HG03064 (cell line): ENCODE measurements around the gene BUB1B.
"Not testable (repeated sequence)": the region's sequence is repeated elsewhere in the genome, so short reads cannot be mapped to it uniquely, and the experiment has no call there.

Experiments
- ATAC-seq: cut with Tn5 transposase; IDR thresholded peaks from one replicate; pipeline ENCODE4 v1.9.1; 2021; ENCODE audit warnings: low read depth; ENCODE audit not compliant: unreplicated experiment

Gene BUB1B

DNA sequence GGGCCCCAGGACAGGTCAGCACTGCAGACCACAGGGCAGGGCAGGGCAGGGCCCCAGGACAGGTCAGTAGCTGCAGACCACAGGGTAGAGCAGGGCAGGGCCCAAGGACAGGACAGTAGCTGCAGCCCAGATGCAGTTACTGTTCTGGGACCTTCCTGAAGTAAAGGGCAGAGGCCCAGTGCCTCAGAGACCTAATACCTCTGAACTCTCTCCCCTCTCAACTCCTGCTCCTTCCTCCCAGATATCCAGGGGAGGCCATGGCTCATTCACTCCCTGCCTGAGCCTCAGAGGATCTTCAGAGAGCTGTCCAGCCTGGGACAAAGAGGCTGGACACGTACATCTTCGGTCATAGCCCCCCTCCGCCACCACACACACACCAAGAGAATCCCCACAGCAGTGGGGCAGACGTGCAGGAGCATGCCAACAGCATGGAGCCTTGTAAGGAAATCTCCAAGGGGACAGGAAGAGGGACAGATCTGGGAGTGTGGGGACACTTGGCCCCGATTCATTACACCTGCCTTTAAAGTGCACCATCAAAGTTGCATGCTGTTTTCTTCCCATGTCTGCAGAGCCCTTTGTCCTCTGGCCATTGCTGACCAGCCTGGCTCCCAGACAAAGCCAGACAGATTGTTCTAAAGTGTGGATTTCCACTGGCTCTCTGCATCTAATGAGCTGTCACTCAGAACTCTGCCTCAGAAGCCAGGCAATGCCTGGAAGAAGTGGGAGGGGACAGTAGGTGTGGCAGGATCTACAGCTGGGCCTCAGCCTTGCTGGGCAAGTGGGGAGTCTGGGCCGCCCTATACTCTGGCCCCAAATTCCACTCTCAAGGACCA lies 24.2 kb upstream of the BUB1B start:
- no peak for ATAC-seq

DNA sequence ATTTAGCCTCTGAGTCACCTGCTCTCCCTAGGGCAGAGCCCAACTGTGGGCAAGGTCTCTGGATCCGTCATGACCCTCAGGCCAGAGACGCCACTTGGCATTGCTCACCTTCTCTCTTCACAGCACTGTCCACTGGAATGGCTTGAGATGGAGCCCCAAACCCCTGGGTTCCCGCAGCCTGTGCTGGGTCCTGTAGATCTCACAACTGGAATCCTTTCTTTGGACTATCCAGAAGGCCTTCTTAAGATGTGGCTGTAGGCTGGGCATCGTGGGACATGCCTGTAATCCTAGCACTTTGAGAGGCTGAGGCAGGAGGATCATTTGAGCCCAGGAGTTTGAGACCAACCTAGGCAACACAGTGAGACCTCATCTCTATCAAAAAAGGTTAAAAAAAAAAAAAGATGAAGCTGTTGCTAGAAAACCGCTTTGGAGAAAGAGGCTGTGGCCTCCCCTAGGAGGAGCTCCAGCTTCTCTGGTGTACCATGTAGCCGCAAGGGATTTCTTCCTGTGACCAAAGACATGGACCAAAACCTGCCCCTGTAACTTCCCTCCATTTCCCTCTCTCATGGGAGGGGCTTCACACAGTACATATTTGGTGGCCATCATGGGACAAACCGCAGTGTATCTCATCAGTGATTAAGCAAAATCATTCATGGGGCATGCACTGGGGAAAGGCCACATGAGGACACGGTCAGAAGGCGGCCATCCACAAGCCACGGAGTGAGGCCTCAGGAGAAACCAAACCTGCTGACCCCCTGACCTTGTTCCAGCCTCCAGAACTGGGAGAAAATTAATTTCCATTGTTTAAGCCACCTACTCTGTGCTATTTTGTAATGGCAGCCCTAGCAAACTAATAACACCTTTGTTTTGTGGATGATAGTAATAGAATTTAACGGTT lies 23.3 kb upstream of the BUB1B start:
- ATAC-seq = no peak

DNA sequence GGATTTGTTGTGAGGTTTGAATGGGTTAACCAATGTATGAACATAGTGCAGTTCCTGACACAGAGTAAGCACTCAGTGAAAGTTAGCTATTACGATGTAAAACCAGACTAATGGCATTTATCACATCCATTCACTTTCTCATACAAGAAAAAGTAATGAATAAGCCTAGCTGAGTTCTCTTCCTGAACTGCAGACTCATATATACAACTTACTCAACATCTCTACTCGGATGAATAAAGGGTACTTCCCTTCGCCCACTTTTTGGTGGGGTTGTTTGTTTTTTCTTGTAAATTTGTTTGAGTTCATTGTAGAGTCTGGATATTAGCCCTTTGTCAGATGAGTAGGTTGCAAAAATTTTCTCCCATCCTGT lies 22.7 kb upstream of the BUB1B start:
- not testable (repeated sequence) for ATAC-seq

DNA sequence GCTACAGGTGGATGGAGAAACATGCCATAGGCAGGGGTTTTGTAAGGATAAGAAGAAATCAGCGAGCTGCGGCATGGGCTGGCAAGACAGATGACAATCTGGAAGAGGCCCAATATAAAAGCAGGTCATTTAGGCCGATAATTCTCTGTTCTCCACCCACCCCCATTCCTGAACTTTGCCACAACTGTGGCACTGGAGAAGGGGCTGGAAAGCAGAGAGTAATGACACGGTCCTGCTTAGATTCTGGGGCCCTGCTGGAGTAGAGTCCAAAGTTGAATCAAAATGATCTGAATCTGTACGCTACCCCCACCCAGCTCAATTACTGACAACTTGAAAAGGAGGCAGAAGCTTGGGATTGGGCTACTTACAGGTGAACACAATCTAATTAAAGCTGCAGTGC lies 18.4 kb upstream of the BUB1B start:
- no peak for ATAC-seq

DNA sequence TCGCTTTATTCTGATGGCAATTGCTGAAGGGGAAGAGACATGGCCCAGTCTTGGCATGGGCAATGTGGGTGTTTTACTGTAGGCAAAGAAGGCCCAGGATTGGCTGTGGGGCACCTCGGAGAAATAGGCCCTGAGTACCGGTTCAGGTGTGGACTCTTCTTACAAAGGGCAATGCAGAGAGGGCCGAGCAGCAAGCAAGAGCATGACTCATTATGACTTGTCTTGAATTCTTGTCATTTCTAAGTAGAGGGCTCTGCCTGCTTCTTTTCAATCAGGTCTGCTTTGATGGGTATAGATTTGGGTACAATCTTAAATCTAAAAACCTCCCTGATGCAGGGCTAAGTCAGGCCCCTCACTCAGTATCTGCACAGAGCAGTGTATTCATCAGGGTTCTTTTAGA lies 14.8 kb upstream of the BUB1B start:
- ATAC-seq = no peak

DNA sequence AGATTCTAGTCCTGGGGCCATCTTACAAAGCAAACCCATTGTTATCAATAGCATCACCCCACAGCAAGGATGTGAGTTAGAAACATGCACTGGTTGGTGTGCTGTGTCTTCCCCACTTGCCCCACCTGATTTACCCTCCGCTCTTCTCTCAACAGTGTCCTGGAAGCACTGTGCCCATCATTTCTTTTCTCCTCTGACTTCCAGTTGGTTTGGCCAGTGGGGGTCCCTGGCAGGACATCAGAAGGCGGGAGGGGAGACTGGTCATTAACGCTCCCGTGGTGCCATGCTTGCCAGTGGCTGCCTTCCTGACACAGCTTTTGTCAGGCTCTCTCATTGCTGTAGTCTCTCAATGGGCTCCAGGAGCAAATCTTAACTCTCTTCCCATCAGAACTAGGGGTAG lies 11.5 kb upstream of the BUB1B start:
- no peak for ATAC-seq

DNA sequence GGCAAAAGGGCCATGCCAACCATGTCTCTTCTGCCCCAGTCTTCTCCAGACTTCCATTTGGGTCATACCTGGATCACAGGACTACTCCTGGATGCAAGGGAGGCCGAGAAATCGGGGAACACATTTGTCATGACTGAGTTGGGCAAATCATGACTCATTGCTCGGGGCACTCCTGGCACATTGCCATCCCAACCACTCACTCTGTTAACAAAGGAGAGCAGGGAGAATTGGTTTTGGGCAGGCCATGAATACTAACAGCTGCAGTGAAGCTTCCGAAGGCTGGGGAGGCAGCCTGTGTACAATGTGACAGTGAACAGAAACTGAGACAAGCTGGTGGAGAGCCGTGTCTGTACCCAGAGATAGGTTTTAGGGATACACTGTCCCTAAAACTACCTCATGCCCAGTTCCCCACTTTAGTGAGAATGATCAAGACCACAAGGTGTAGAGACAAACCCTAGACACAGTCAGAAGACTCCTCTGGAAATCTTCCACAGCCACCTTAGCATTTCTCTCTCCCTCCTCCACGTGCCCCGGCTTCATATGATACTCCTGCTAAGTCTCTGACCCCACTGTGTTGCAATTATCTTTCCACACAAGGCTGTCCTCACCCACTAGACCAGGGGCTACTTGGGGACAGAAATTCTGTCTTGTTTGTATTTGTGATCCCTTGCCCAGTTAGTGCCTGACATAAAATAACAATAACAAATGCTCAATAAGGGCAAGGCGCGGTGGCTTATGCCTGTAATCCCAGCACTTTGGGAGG lies 10.5 kb upstream of the BUB1B start:
- no peak for ATAC-seq

DNA sequence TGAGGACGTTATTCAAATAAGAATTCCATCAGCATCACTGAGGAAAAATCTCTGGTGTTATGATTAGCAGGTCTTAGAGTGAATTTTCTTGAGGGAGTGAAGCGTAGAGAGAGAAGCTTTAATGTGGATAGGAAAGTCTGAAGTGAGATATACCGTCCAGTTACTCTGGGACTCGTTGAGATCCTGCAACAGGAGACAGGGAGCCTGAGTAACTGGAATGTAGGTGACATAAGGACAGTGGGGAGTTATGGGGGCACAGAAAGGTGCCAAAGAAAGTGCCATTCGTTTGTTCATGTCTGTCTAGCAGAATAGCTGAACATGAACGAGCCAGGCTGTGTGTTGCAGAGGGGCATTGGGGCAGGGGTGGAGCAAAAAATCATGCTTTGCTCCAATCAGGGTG lies 9.4 kb upstream of the BUB1B start:
- ATAC-seq = no peak

DNA sequence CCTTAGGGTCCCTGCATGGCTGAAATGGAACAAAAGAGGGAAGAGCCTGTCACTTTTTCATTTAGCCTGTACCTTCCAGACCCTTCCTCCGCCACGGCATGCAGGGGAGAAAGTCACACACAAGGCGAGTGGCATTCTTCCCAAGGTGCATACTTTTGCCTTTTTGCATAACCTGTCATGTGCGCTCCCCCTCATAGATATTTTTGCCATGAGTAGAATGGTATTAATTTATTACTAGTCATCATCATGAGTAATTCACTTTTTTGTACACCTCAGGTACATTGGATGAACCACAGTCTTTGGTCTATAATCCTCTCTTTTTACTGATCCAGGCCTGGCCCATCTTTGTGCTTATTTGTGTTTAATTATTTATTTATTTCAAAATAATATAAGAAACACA lies 8.9 kb upstream of the BUB1B start:
- no peak for ATAC-seq

DNA sequence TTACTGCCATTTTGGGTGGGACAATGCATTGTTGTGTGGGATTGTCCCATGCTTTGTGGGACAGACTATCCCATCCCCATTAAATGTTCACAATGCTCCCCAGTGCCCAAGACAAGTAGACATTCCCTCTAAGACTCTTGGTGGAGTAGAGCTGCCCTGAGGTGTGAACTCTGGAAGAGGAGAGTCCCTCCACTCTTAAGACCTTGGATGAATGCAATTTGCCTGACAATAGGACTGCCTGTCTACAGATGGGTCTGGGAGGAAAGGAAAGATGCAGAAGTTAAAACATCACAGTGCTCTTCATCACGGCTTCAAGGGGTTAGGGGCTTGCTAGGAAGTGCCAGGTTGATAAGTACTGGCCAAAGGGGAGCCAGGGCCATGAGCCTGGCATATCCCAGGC lies 6.0 kb upstream of the BUB1B start:
- not testable (repeated sequence) for ATAC-seq

DNA sequence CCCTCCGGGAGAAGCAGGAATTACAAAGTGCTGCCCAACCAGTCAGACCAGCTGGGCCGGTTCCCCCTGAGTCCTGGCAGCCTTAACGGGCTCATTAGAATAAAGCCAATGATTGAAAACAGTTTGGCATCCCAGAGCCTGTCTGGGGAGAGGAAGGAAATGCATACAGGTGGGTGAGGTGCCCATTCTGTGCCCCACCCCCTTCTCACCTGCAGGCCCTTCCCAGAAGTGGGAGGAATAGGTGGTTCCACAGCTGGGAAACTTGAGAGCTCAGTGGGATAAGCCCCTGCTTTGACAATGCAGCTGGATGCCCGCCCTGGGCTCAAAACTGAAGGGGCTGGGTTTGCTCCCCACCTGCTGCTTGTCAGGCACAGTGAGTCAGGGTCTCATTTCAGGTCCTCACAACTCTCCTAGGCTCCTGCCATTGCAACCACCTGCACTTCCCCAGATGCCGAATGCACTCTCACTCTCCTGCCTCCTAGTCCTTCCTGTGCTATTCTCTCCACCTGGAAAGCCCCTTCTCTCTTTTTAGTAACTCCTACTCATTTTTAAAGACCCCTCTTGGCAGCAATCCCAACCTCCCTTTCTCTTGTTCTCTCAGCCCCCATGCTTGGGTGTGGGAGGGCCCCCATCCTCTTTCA lies 5.5 kb upstream of the BUB1B start:
- no peak for ATAC-seq

DNA sequence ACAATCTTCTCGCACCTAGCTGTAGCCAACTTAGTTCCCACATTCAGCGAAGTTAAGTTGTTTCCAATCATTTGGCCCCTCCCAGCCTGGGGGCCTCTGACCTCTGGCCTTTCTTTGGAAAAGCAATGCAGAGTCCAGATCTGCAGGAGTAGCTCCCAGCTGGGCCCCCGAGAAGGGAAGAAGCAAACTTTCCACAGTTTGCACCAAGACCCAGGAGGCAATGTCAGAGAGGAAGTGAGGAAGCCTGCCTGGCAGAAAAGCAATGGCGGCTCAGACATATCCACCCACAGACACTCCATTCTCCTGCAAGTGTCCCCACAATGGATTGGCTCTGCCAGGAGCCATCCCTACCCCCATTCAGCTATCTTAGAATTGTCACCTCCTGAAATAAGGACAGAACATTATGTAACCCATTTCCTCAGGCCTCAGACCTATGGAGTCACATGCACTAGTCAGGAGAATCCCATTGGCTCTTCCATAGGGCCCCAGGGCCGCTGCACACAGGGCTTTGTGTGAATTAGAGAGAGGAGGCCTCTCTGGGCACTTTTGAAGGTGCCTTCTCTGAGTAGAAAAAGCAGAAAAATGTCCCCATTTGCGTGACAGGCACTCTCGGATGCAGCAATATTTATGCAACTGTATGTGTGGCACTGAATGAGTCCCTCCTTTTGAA lies 3.0 kb upstream of the BUB1B start:
- no peak for ATAC-seq

DNA sequence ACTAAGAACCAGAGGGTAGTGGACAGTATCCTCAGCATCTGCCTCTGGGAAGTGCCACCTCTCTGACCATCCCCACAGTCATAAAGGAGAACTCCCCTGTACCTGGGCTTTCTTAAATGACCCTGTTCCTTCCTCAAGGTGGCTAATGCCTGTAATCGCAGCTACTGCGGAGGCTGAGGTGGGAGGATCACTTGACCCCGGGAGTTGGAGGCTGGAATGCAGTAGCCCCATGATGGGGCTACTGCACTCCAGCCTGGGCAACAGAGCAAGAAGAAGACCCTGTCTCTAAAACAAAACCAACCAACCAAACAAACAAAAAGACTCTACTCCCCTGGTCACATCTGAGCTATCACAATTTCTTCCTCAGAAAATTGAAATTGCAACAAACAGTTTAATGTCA lies 848 bp upstream of the BUB1B start:
- no peak for ATAC-seq

DNA sequence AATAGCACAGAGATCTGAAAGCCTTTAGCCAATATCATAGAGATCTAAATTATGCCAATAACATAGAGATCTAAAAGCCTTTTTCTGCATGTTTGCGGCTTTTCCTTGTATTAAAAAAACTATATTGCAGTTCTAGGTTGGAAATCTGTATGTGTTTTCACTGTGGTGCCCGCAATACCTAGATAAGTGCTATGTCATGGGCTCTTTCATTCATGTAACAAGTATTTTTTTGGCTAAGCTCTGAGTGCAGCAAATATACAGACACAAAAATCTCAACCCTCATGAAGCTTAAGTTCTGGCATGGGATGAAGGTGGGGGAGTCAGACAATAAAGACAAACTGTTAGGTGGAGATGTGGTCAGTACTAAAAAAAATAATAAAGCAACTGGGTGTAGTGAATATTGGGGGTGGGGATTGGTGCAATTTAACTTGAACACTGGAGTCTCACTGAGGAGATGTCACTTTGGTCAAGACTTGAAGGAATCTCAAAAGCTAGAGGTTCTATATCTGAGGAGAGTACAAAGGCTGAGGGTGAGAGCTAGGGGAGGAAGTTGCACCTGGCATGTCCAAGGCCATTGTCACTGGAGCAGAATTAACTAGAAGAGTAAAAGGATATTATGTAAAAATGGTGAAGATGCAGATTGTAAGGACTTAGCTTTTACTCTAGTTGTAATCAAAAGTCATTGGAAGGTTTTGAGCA lies 973 bp downstream of the BUB1B start:
- ATAC-seq = no peak

DNA sequence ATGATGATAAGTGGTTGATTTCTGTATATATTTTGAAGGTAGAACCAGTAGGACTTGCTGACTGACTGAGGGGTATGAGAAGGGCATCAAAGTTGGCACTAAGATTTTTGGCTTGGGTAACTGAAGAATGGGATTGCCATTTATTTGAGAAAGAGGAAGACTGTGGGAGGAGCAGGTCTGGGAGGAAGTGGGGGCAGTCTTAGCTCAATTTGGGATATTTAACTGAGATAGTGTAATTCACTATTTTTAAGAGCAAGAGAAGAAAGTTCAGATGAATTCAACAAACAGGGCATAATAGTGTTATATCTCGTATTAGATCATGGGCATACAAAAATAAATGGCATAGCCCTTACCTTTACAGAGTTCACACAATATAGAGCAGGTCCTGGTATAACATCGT lies 1.7 kb downstream of the BUB1B start:
- no peak for ATAC-seq

DNA sequence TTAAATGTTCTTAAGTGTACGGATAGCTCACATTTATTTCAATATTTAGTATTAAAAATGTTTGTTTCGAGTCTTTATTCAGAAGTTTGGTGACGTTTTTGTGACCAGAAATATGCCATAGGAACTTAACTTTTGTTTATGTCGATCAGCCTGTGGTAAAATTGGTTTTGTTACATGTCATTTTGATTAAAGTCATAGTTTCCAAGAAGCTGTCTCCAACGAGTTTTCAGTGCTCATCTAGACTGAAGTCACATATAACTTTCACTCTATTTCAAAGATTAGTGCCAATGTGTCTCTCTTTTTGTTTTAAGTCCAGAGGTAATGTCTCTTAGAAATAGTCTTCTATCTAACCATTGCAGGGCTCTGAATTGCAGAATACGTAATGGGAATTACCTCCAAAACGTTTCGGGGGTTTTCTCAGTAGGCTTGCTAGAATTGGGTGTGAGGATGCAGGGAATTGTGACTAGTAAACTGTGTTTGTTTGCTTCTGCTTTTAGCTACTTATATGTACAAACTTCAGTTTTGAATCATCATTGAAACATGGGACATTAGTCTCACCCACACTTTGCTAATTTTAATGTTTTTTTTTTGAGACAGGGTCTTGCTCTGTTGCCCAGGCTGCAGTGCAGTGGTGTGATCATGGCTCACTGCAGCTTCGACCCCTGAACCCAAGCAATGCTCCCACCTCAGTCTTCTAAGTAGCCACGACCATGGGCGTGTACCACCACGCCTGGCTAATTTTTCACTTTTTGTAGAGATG lies 3.0 kb downstream of the BUB1B start:
- no peak for ATAC-seq

DNA sequence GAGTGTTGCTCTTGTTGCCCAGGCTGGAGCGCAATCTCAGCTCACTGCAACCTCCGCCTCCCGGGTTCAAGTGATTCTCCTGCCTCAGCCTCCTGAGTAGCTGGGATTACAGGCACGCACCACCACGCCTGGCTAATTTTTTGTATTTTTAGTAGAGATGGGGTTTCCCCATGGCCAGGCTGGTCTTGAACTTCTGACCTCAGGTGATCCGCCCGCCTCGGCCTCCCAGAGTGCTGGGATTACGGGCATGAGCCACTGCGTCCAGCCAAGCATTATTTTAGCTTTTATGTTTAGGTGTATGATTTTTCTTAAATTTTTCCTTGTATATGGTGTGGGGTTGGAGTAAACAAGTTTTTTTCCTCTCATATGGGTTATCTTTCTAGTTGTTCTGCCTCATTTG lies 6.5 kb downstream of the BUB1B start:
- ATAC-seq = not testable (repeated sequence)

DNA sequence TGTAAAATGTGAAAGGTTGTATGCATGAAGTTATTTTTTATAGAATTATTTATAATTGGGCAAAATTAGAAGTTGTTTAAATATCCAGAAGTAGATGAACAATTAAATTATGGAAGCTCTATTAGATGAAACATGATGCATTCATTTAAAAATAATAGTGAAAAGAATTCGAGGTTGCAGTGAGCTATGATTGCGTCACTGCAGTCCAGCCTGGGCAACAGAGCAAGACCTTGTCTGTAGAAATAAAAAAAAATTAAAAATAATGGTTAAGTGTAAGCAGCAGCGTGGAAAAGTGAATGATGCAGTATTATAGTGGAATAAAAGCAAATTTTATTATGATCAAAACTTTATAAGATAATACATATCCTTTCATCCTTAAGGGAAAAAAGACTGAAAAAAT lies 14.3 kb downstream of the BUB1B start:
- no peak for ATAC-seq
